Caco-2 (cell line): Measurements from ENCODE around the gene CDCA8. TPM values are rescaled to one million over a fixed set of nuclear protein-coding genes. Genes with fewer than 3 reads are reported as not detected.

ENCODE experiments used
- BruUV-seq: library from RNA; stranded (reverse); fragments of 400-500 nt; replicated peaks from 2 replicates; lab custom pipeline; 2021; lab: Mats Ljungman, UMichigan
- CTCF ChIA-PET: fragments of 300-600 bp; sonication (Branson Sonifier 250); formaldehyde crosslinking; loops from one replicate; lab custom pipeline; 2022; ENCODE audit warnings: antibody characterized with exemption; lab: Charles Lee
- POLR2A ChIA-PET: fragments of 300-600 bp; sonication (Branson Sonifier 250); formaldehyde crosslinking; loops from one replicate; lab custom pipeline; 2022; ENCODE audit warnings: antibody characterized with exemption; lab: Charles Lee
- DNase-seq, 2 experiments: peaks; one replicate each; pipeline versions ENCODE4 v3.0.0 to v3.0.0-alpha.2; 2020 to 2022
- H3K27me3 ChIP-seq: replicated peaks from 2 replicates; pipeline ENCODE4 v1.6.0; 2011; ENCODE audit warnings: low read length; ENCODE audit not compliant: control insufficient read depth, insufficient read depth
- H3K36me3 ChIP-seq: 2 replicates; pipeline ENCODE4 v1.5.1; 2011; ENCODE audit warnings: low read length; ENCODE audit not compliant: control insufficient read depth, insufficient read depth
- H3K4me1 ChIP-seq: fragments of 250-450 bp; sonication (Bioruptor Pico); 2 replicates; pipeline ENCODE4 v1.5.1; 2020; ENCODE audit warnings: mild to moderate bottlenecking
- H3K4me3 ChIP-seq: 2 replicates; pipeline ENCODE4 v1.5.1; 2011; ENCODE audit warnings: low read depth, mild to moderate bottlenecking, control low read depth, low read length
- H3K9me3 ChIP-seq: fragments of 250-450 bp; sonication (Bioruptor Pico); 2 replicates; pipeline ENCODE4 v1.5.1; 2020; ENCODE audit warnings: mild to moderate bottlenecking, moderate library complexity
- H3K27ac Mint-ChIP-seq: one replicate; pipeline ENCODE4 v1.8.0; 2022; ENCODE audit warnings: mixed read lengths; ENCODE audit not compliant: unreplicated experiment
- H3K27me3 Mint-ChIP-seq: one replicate; pipeline ENCODE4 v1.8.0; 2022; ENCODE audit warnings: mixed read lengths; ENCODE audit not compliant: insufficient read depth, unreplicated experiment
- H3K36me3 Mint-ChIP-seq: one replicate; pipeline ENCODE4 v1.8.0; 2022; ENCODE audit warnings: mild to moderate bottlenecking, mixed read lengths; ENCODE audit not compliant: insufficient read depth, unreplicated experiment
- H3K4me1 Mint-ChIP-seq: one replicate; pipeline ENCODE4 v1.8.0; 2022; ENCODE audit warnings: low read depth, mixed read lengths; ENCODE audit not compliant: unreplicated experiment
- H3K4me3 Mint-ChIP-seq: one replicate; pipeline ENCODE4 v1.8.0; 2022; ENCODE audit warnings: mild to moderate bottlenecking, moderate library complexity, mixed read lengths; ENCODE audit not compliant: unreplicated experiment
- H3K9me3 Mint-ChIP-seq: one replicate; pipeline ENCODE4 v1.8.0; 2022; ENCODE audit warnings: mixed read lengths; ENCODE audit not compliant: unreplicated experiment
- intact Hi-C: fragments of 100-400 bp; cut with micrococcal nuclease; formaldehyde crosslinking; loops from one replicate; pipeline ENCODE4 v1.10.0; 2022; ENCODE audit not compliant: unreplicated experiment
- total RNA-seq: library from RNA; stranded (reverse); gene quantifications from 2 replicates; pipeline ENCODE4 v1.2.3, GENCODE V29; 2022
- TF ChIP-seq, protein P1 (sequence below), 2 experiments: fragments of 200-600 bp in 1 of 2; IDR thresholded peaks; 1 replicate in 1 of 2; 2 replicates in 1 of 2; pipeline versions ENCODE4 v1.5.1 to v1.8.0; 2011 to 2022; ENCODE audit warnings: antibody characterized with exemption in 1 of 2, control low read depth in 1 of 2, inconsistent platforms in 1 of 2, low read depth in 1 of 2, low read length in 1 of 2, mild to moderate bottlenecking in 1 of 2, moderate library complexity in 1 of 2; ENCODE audit not compliant: insufficient read depth in 1 of 2, severe bottlenecking in 1 of 2, unreplicated experiment in 1 of 2

CDCA8 gene
- total RNA-seq, 1 experiment from 2014 or later, result 37.0 TPM

DNA sequence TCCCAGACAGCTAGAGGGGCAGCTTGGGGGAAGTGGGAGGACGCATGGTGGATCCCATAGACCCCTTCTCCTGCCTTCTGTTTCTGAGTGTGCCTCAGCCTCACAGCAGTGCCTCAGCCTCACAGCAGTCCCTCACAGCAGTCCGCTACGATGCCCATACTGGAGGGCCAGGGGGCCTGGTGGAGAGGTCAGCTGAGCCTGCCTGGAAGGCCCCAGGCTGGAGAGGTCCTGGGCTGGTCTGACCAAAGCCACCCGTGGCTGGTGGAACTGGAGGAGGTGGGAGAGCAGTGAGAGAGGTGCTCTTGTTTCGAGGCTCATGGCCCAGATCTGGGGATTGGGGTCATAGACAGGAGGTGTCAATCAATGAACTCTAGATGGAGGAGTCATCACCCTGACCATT is 41.6 kb upstream of the CDCA8 start:
- H3K36me3 ChIP-seq, result no peaks in the 10 kb centered on the region
- TF ChIP-seq, protein P1, sequence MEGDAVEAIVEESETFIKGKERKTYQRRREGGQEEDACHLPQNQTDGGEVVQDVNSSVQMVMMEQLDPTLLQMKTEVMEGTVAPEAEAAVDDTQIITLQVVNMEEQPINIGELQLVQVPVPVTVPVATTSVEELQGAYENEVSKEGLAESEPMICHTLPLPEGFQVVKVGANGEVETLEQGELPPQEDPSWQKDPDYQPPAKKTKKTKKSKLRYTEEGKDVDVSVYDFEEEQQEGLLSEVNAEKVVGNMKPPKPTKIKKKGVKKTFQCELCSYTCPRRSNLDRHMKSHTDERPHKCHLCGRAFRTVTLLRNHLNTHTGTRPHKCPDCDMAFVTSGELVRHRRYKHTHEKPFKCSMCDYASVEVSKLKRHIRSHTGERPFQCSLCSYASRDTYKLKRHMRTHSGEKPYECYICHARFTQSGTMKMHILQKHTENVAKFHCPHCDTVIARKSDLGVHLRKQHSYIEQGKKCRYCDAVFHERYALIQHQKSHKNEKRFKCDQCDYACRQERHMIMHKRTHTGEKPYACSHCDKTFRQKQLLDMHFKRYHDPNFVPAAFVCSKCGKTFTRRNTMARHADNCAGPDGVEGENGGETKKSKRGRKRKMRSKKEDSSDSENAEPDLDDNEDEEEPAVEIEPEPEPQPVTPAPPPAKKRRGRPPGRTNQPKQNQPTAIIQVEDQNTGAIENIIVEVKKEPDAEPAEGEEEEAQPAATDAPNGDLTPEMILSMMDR (IDR thresholded peaks at IDR 0.05; ENCODE audit: insufficient read depth in 1 of 2, low read depth in 1 of 2, low read length in 1 of 2, severe bottlenecking in 1 of 2, unreplicated experiment in 1 of 2), result no peak
- H3K9me3 ChIP-seq, result no peaks in the 10 kb centered on the region
- intact Hi-C loops, result no loop called here
- no peaks in the 10 kb centered on the region for H3K27me3 ChIP-seq
- BruUV-seq, result no TSS peak
- no peaks in the 10 kb centered on the region for H3K4me1 Mint-ChIP-seq
- H3K27ac Mint-ChIP-seq, result no peak overlapping the region
- no peak overlapping the region for H3K4me3 ChIP-seq
- H3K27me3 Mint-ChIP-seq, result no peaks in the 10 kb centered on the region
- DNase-seq, result no peak
- ChIA-PET POLR2A (no interaction called here), CTCF (no interaction called here)
- H3K36me3 Mint-ChIP-seq, result no peaks in the 10 kb centered on the region
- H3K4me1 ChIP-seq, result no peaks in the 10 kb centered on the region
- no peak overlapping the region for H3K4me3 Mint-ChIP-seq
- no peaks in the 10 kb centered on the region for H3K9me3 Mint-ChIP-seq

- ChIA-PET POLR2A (no interaction called here), CTCF (no interaction called here)
- H3K27me3 Mint-ChIP-seq, result no peaks in the 10 kb centered on the region
- intact Hi-C loops, result no loop called here
- Histone ChIP-seq H3K27me3 (no peaks in the 10 kb centered on the region), H3K36me3 (no peaks in the 10 kb centered on the region), H3K9me3 (no peaks in the 10 kb centered on the region), H3K4me1 (no peaks in the 10 kb centered on the region), H3K4me3 (no peak overlapping the region)
- no peak for DNase-seq
- BruUV-seq, result no TSS peak
- H3K9me3 Mint-ChIP-seq, result no peaks in the 10 kb centered on the region
- TF ChIP-seq, protein P1 (IDR thresholded peaks at IDR 0.05; ENCODE audit: insufficient read depth in 1 of 2, low read depth in 1 of 2, low read length in 1 of 2, severe bottlenecking in 1 of 2, unreplicated experiment in 1 of 2), result no peak
- H3K4me3 Mint-ChIP-seq, result no peak overlapping the region
- no peaks in the 10 kb centered on the region for H3K4me1 Mint-ChIP-seq
- no peaks in the 10 kb centered on the region for H3K36me3 Mint-ChIP-seq
- no peak overlapping the region for H3K27ac Mint-ChIP-seq
Observed at GRCh38 chr1:37651803-37652202, 40.5 kb upstream of the CDCA8 start.

GRCh38 chr1:37652976-37653375 is 39.3 kb upstream of the CDCA8 start:
- Histone ChIP-seq H3K9me3 (no peaks in the 10 kb centered on the region), H3K4me3 (no peak overlapping the region), H3K4me1 (peaks cover 3% of the 10 kb centered on the region), H3K27me3 (no peaks in the 10 kb centered on the region), H3K36me3 (no peaks in the 10 kb centered on the region)
- H3K27me3 Mint-ChIP-seq, result no peaks in the 10 kb centered on the region
- BruUV-seq, result no TSS peak
- CTCF ChIA-PET, result no interaction called here
- TF ChIP-seq, protein P1 (IDR thresholded peaks at IDR 0.05; ENCODE audit: insufficient read depth in 1 of 2, low read depth in 1 of 2, low read length in 1 of 2, severe bottlenecking in 1 of 2, unreplicated experiment in 1 of 2), result no peak
- H3K9me3 Mint-ChIP-seq, result no peaks in the 10 kb centered on the region
- no peaks in the 10 kb centered on the region for H3K4me1 Mint-ChIP-seq
- H3K4me3 Mint-ChIP-seq, result no peak overlapping the region
- DNase-seq, result no peak
- H3K27ac Mint-ChIP-seq, result no peak overlapping the region
- POLR2A ChIA-PET, result no interaction called here
- H3K36me3 Mint-ChIP-seq, result no peaks in the 10 kb centered on the region
- intact Hi-C loops, result no loop called here
